Measurements from ENCODE around the gene TEC.

Gene TEC

GRCh38 chr4:48267574-48267973, 2.1 kb downstream of the TEC start:
- no peak for DNase-seq

- no peak for DNase-seq
These were observed 2.9 kb downstream of the TEC start for GRCh38 chr4:48266781-48267180.

DNA sequence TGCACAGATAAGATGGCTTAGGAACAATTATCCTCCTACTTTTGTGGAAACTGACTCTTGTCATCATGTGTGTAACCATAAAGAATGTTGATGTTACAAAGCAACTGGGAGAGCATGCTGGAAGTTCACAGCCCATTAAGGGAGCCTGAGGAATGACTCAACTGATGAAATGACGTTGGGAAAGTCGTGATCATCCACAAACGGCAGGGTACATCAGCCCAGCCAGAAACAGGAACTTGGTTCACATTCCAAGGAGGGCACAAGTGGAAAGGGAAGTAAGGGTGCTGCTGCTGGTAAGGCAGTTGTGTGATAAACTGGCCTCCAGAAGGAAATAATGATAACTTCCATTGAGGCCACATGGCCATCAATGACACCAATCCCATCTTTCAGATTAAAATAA, 6.7 kb downstream of the TEC start:
- no peak for DNase-seq

DNA sequence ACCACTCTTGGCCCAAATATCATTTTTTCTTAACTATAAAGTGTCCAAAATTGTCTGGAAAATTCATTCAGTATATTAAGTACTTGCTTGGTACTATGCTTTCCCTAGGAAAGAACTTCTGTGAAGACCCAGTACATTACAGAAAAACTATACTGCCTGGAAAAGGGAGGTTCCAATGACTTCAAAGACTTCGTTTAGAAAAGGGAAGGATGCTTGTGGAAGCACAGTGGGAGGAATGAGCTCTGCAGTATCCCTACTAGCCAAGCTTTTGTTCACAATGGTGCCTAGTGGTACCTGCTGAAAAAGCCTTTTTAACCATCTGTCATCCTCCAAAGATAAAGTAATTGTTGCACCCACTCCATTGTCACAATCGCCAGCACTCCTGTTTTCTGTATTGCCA, 7.2 kb downstream of the TEC start:
- no peak for DNase-seq

GRCh38 chr4:48261281-48261680, 8.4 kb downstream of the TEC start:
- DNase-seq = no peak

DNA sequence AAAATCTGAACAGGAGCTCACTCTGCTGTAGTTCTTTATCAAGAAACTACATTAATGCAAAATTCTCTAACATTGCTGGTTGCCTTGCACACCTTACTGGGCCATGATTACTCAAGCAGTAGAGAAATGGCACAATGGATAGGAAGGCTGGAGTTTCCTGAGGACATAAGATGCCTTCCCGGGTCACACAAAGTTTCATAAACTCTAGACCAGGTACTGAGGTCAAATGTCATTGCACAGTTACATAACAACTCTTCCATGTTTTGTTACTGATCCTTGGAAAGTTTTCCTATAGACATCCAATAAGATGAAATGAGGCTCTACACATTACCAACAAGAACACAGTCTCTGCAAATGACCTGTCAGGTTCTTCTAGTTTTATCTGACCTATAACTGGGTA, 9.9 kb downstream of the TEC start:
- DNase-seq = no peak

GRCh38 chr4:48258845-48259397, 10.7 kb downstream of the TEC start:
- DNase-seq = no peak

DNA sequence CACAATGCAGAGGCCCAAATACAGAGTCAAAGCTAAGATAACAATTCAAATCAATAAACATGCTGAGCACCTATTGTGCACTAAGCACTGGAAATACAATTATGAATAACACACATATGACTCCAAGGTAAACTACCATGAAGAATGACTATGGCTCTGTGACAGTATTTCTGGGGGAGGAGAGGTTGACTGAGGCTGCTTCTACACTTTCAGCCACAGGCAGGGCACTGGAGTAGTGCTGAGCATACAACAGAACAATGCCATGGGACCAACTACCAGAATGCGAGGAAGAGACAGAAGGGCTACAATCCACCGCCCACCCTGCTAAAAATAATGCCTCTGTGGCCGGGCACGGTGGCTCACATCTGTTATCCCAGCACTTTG, 13.7 kb downstream of the TEC start:
- DNase-seq = no peak

DNA sequence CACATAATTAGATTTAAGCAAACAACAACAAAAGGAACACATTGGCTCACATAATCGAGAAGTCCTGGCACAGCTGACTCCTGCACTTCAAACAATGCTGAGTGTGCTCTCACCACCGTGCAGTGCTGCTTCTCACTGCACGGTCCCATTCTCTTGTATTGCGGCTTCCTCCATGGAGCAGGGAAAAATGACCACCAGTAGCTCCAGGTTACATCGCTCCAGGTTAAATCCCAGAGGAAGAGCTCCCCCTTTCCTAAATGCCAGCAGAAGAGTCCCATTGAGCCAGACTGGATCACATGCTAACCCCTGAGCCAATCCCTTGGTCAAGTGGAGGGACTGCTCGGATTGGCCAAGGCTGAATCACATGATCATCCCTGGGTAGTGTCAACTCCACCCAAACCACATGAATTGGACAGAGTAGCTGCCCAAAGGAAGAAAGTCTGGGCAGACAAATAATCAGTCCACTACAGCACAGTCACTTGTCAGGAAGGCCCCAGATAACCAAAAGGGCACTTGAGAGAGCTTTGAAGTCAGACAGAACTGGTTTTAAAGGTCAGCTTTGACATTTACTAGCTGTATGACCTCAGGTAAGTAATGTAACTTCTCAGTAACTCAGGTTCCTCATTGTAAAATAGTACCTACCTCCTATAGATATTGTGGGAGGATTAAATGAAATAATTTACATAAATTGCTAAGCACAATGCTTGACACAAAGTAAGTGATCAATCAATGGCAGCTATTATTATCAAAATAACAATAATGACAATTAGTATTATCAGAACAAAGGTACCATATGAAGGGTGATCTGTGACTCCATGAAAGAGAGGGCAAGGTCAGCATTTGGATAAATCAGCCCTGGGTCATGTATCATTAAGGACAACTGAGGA, 14.3 kb downstream of the TEC start:
- DNase-seq = no peak

GRCh38 chr4:48254381-48255071, 15.1 kb downstream of the TEC start:
- DNase-seq = no peak

DNA sequence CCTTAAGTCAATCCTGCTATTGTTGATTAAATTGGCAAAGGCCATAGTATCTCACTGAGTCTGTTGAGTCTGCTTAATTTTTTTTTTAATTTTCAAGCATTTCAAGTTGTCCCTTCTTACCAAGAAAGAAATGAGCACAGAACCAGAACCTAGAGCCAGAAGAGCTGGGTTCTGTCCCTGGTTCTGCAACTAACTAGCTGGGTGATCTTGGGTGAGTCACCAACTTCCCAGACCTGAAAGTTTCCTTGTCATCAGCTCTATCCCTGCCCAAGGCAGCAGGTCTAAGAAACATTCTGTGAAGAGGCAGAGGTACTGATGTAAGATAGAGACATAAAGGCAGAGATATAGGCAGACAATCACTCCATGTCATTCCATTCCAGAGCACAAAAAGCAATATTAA, 17.3 kb downstream of the TEC start:
- no peak for DNase-seq

DNA sequence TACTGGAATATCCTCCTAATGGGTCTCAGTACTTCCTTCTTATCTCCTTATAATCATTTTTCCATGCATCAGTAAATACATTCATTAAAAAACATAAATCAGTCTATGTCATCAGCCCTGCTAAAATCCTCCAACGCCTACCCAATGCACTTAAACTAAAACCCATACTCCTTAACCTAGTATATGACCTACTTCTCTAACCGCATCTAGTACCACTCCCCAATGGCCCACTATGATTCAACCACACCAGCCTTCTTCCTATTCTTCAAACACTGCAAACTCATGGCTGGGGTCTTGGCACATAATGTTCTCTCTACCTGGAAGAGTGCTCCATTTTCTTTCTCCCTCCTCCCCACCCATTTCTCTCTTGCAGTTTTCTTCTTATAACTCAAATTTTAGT, 18.7 kb downstream of the TEC start:
- no peak for DNase-seq

GRCh38 chr4:48250343-48250742, 19.3 kb downstream of the TEC start:
- no peak for DNase-seq

DNA sequence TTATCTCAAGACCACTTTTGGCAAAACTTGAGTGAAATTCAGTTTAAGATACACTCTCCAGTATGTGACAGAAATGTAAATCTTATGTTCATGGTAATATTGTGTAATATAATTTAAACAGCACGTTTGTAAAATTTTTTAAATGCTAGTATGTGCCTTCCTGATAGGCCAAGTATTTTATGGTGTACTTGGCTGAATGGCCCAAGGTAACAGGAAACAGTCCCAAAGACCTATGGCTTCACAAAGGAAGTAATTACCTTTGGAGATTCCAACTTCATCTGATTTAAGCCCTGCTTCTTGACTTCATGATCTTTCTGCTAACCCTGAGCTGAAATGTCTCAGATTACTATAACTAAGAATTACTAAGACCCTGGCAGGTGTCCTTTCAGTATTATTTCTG, 20.3 kb downstream of the TEC start:
- no peak for DNase-seq

DNA sequence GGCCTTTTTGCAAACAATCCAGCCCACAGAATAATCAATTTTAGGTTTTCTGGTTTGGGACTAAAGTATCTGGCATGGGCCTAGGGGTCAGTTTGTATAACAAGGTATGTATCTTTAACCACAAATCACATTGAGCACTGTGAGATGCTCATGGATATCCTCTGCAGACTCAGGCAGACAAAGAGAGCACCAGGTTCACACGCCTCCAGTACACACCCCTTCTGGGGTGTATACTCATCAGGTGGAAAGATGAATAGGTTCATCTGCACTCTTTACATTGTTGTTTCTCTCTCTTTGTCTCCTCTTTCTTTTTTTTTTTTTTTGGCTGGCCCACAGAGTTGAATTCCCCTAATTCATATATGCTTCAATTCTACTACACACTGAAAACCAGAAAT, 21.1 kb downstream of the TEC start:
- no peak for DNase-seq

- DNase-seq = no peak
These were observed 21.6 kb downstream of the TEC start for GRCh38 chr4:48247878-48248558.

DNA sequence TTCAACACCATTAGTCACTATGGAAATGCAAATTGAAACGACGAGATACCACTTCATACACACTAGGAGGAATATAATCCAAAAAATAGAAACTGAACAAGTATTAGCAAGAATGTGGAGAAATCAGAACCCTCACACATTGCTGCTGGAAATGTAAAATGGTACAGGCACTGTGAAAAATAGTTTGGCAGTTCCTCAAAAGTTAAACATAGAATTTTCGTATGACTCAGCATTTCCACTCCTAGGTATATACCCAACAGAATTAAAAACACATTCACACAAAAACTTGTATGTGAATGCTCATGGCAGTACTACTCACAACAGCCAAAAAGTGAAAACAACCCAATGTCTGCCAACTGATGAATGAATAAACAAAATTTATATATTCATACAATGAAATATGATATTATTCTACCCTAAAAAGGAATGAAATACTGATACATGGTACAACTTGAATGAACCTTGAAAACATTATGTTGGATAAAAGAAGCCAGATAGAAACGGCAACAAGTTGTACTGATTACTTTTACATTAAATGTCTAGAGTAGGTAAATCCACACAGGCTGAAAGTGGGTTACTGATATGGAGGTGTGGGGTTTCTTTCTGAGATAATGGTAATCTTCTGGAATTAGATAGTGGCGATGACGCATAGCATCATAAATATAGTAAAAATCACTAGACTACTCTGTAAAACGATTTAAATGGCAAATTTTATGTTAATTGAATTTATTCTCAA, 22.3 kb downstream of the TEC start:
- DNase-seq = no peak

- no peak for DNase-seq
These were observed 25.0 kb downstream of the TEC start for GRCh38 chr4:48244665-48245064.

DNA sequence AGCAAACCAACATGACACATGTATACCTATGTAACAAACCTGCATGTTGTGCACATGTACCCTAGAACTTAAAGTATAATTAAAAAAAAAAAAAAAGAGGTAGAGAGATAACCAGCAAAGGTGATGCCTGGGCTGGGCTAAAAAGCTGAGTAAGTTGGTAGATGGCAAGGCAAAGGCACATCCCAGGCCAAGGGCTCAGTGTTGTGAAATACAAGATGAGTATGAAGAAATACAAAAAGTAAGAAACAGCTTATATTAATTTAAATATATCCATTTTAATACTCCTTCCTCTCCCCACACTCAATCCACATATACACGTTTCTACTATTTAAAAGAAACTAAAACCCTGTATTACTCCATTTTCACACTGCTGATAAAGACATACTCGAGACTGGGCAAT, 25.8 kb downstream of the TEC start:
- no peak for DNase-seq

- no peak for DNase-seq
These were observed 26.2 kb downstream of the TEC start for GRCh38 chr4:48243429-48243828.

GRCh38 chr4:48242511-48243195, 27.0 kb downstream of the TEC start:
- DNase-seq = no peak

DNA sequence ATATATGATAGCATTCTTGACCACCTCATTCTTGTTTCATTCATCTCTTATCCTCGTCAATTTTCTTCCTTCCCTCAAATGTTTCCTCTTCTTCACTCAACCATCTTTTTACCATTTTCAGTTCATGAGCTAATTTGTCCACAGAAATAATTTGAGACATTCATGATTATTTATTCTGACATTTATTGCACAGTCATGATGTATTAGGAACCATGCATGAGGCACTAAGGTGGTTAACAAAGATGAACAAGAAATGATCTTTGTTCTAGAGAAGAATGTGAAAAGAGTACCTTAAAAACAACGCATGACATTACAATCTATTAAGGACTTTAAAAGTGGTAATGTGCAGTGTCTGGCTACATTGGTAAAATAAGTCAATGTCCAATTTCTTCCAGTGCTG, 27.9 kb downstream of the TEC start:
- no peak for DNase-seq

Measured in stimulated activated CD4-positive, alpha-beta T cell treated with anti-CD3 and anti-CD28 coated beads, Interleukin-4, amount 100 ng/mL, for 1 hour (primary cell).